Hematopoietic multipotent progenitor cell treated with erythropoietin and hydrocortisone succinate and interleukin-3 and kit ligand, for 6 days (in vitro differentiated cells): Measurements from ENCODE around the gene BPIFB3.

ENCODE experiments used
- DNase-seq: peaks from one replicate; pipeline ENCODE4 v3.0.0-alpha.2; 2015

The BPIFB3 gene

GRCh38 chr20:33053291-33054106, at the start of gene BPIFB3:
Gene BPIFB3 (plus strand): TSS chr20:33053903. CDS start chr20:33055436, 1,533 bp downstream.
- DNase-seq: no peak

- no peak for DNase-seq
These were observed 49.5 kb upstream of the BPIFB3 start, which contains the start of gene SUN5 for GRCh38 chr20:33004141-33004751. Gene SUN5 (minus strand): TSS chr20:33004433. CDS start chr20:33004340, 93 bp downstream.

GRCh38 chr20:33005132-33005566, 48.6 kb upstream of the BPIFB3 start:
- DNase-seq: peak; percentile 53

- no peak for DNase-seq
These were observed 47.6 kb upstream of the BPIFB3 start for GRCh38 chr20:33005908-33006775.

GRCh38 chr20:33006776-33007375, 46.8 kb upstream of the BPIFB3 start:
- DNase-seq: no peak

- DNase-seq: no peak
These were observed 46.0 kb upstream of the BPIFB3 start, which contains the start of gene BPIFB2 for GRCh38 chr20:33007376-33008335. Gene BPIFB2 (plus strand): TSS chr20:33007704. CDS start chr20:33008575, 871 bp downstream.

GRCh38 chr20:33008336-33009213, 45.1 kb upstream of the BPIFB3 start:
- no peak for DNase-seq

- DNase-seq: no peak
These were observed 44.2 kb upstream of the BPIFB3 start for GRCh38 chr20:33009214-33010132.

GRCh38 chr20:33010133-33010504, 43.6 kb upstream of the BPIFB3 start:
- no peak for DNase-seq

GRCh38 chr20:33010674-33011449, 42.8 kb upstream of the BPIFB3 start:
- no peak for DNase-seq

- DNase-seq: no peak
These were observed 41.1 kb upstream of the BPIFB3 start for GRCh38 chr20:33012327-33013189.

GRCh38 chr20:33013701-33014326, 39.9 kb upstream of the BPIFB3 start:
- no peak for DNase-seq

GRCh38 chr20:33014336-33015113, 39.2 kb upstream of the BPIFB3 start:
- no peak for DNase-seq

- no peak for DNase-seq
These were observed 38.6 kb upstream of the BPIFB3 start for GRCh38 chr20:33015114-33015484.

- no peak for DNase-seq
These were observed 37.8 kb upstream of the BPIFB3 start for GRCh38 chr20:33015700-33016580.
